Astrocyte (in vitro differentiated cells and primary cell): ENCODE data around the gene KLHDC10. TPM values are rescaled to one million over a fixed set of nuclear protein-coding genes. Genes with fewer than 3 reads are reported as not detected.
"Not testable (repeated sequence)": the region's sequence is repeated elsewhere in the genome, so short reads cannot be mapped to it uniquely, and the experiment has no call there.

Source experiments
- DNase-seq: peaks from one replicate; pipeline ENCODE4 v3.0.0-alpha.2; 2010; ENCODE audit warnings: low read depth
- FAIRE-seq: peaks from 2 replicates; lab custom pipeline; 2011; peaks lifted over from hg19 to GRCh38; lab: Jason Lieb, UNC
- H2AFZ ChIP-seq: 2 replicates; pipeline ENCODE4 v1.6.0; 2012; ENCODE audit warnings: low read depth, low read length, inconsistent platforms
- H3K27ac ChIP-seq: 2 replicates; pipeline ENCODE4 v1.5.1; 2011; ENCODE audit warnings: low read depth, low read length, inconsistent platforms
- H3K27me3 ChIP-seq: 2 replicates; pipeline ENCODE4 v1.6.0; 2011; ENCODE audit warnings: low read length, inconsistent platforms; ENCODE audit not compliant: insufficient read depth
- H3K36me3 ChIP-seq: 2 replicates; pipeline ENCODE4 v1.5.1; 2011; ENCODE audit warnings: low read length, inconsistent platforms; ENCODE audit not compliant: insufficient read depth
- H3K4me1 ChIP-seq: 2 replicates; pipeline ENCODE4 v1.5.1; 2011; ENCODE audit warnings: low read length, inconsistent platforms; ENCODE audit not compliant: insufficient read depth
- H3K4me2 ChIP-seq: 2 replicates; pipeline ENCODE4 v1.6.0; 2012; ENCODE audit warnings: low read length, inconsistent platforms
- H3K4me3 ChIP-seq: 2 replicates; pipeline ENCODE4 v1.5.1; 2011; ENCODE audit warnings: low read depth, mild to moderate bottlenecking, low read length, inconsistent platforms; ENCODE audit not compliant: insufficient read depth
- H3K79me2 ChIP-seq: 2 replicates; pipeline ENCODE4 v1.6.0; 2012; ENCODE audit warnings: mild to moderate bottlenecking, low read length, inconsistent platforms; ENCODE audit not compliant: insufficient read depth
- H3K9ac ChIP-seq: 2 replicates; pipeline ENCODE4 v1.6.0; 2012; ENCODE audit warnings: mild to moderate bottlenecking, low read length, inconsistent platforms
- H3K9me3 ChIP-seq: 2 replicates; pipeline ENCODE4 v1.5.1; 2012; ENCODE audit warnings: low read depth, mild to moderate bottlenecking, low read length, inconsistent platforms; ENCODE audit not compliant: insufficient read depth
- H4K20me1 ChIP-seq: 2 replicates; pipeline ENCODE4 v1.6.0; 2012; ENCODE audit warnings: low read length, inconsistent platforms; ENCODE audit not compliant: insufficient read depth
- H3K27ac Mint-ChIP-seq: one replicate; pipeline ENCODE4 v1.8.0; 2021; ENCODE audit warnings: mild to moderate bottlenecking, mixed read lengths; ENCODE audit not compliant: unreplicated experiment
- H3K27me3 Mint-ChIP-seq: one replicate; pipeline ENCODE4 v1.8.0; 2021; ENCODE audit warnings: low read depth, mixed read lengths; ENCODE audit not compliant: unreplicated experiment
- H3K36me3 Mint-ChIP-seq: one replicate; pipeline ENCODE4 v1.8.0; 2021; ENCODE audit warnings: low read depth, mixed read lengths; ENCODE audit not compliant: unreplicated experiment
- H3K4me1 Mint-ChIP-seq: one replicate; pipeline ENCODE4 v1.8.0; 2021; ENCODE audit warnings: low read depth, mixed read lengths; ENCODE audit not compliant: unreplicated experiment
- H3K4me3 Mint-ChIP-seq: one replicate; pipeline ENCODE4 v1.8.0; 2021; ENCODE audit warnings: mild to moderate bottlenecking, moderate library complexity, mixed read lengths; ENCODE audit not compliant: unreplicated experiment
- H3K9me3 Mint-ChIP-seq: one replicate; pipeline ENCODE4 v1.8.0; 2021; ENCODE audit warnings: mild to moderate bottlenecking, mixed read lengths; ENCODE audit not compliant: unreplicated experiment
- CTCF ChIP-seq: IDR thresholded peaks from 2 replicates; pipeline ENCODE4 v1.5.1; 2011; ENCODE audit warnings: low read depth, mild to moderate bottlenecking, inconsistent platforms, low read length, moderate library complexity; ENCODE audit not compliant: insufficient read depth
- EZH2 ChIP-seq: IDR thresholded peaks from 2 replicates; pipeline ENCODE4 v1.6.1; 2012; ENCODE audit warnings: mild to moderate bottlenecking, low read length, inconsistent platforms; ENCODE audit not compliant: insufficient read depth
- total RNA-seq: library from RNA; stranded (reverse); gene quantifications from 2 replicates; pipeline ENCODE4 v1.2.1, GENCODE V29; 2021

The KLHDC10 gene
- total RNA-seq, 1 donor from 2014 or later = 33.2 TPM

DNA sequence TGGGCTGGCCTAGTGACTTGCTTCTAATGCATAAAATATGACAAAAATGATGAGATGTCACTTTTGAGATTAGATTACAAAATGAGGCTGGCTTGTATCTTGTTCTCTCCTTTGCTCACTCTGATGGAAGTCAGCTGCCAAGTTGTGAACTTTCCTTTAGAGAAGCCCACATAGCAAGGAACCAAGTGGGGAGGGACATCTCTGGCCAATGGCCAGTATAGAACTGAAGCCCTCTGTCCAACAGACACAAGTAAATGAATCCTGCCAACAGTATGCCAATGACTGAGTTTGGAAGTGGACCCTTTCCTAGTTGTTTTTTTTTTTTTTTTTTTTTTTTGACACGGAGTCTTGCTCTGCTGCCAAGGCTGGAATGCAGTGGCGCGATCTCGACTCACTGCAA lies 22.5 kb upstream of the KLHDC10 start:
- Mint-ChIP-seq H3K4me3 (no peak overlapping the region), H3K36me3 (peaks cover 9% of the 10 kb centered on the region), H3K9me3 (no peaks in the 10 kb centered on the region), H3K4me1 (peaks cover 3% of the 10 kb centered on the region), H3K27ac (no peak overlapping the region), H3K27me3 (no peaks in the 10 kb centered on the region)
- DNase-seq (peak; percentile 8), FAIRE-seq (no peak)
- peaks cover 3% of the 10 kb centered on the region for H3K4me1 ChIP-seq
- TF ChIP-seq CTCF = no peak
- no peak for TF ChIP-seq EZH2
- H3K9ac ChIP-seq = no peak overlapping the region
- H3K27me3 ChIP-seq = no peaks in the 10 kb centered on the region
- H3K79me2 ChIP-seq = peaks cover 33% of the 10 kb centered on the region
- no peaks in the 10 kb centered on the region for H4K20me1 ChIP-seq
- peaks cover 11% of the 10 kb centered on the region for H3K36me3 ChIP-seq
- no peak overlapping the region for H3K4me3 ChIP-seq
- H3K4me2 ChIP-seq = no peak overlapping the region
- no peak overlapping the region for H2AFZ ChIP-seq
- no peak overlapping the region for H3K27ac ChIP-seq
- H3K9me3 ChIP-seq = no peaks in the 10 kb centered on the region

DNA sequence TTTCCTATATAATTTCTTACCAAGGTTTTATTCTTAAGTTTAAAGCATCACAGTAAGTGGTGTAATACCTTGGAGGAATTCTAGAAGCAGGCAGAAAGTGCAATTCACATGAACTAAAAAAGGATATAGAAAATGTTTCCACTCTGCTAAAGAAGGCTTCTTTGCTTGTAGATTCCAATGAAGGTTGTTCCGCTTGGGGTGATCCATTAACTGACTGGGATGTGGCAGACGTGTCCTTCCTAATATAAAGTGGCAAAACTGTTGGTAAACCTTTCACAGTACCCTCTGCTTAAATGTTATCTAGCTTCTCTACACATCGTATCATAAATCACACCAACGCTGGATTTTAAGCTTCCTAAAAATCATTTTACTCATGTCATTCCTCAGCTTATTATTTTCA lies 21.4 kb upstream of the KLHDC10 start:
- H3K4me3 Mint-ChIP-seq = no peak overlapping the region

DNA sequence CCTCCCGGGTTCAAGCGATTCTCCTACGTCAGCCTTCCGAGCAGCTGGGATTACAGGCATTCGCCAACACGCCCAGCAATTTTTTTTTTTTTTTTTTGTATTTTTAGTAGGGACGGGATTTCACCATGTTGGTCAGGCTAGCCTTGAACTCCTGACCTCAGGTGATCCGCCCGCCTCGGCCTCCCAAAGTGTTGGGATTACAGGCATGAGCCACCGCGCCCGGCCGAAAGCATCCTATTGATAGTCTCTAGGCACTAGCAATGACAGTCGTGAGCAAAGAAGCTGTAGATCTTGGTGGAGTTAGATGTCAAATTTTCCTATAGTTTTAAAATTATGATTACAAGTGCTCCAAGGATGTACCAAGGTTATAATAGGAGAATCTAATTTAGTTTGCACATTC lies 18.1 kb upstream of the KLHDC10 start:
- not testable (repeated sequence) for H3K36me3 ChIP-seq, H3K27me3 ChIP-seq, H3K36me3 Mint-ChIP-seq, H3K27ac ChIP-seq, H3K27me3 Mint-ChIP-seq, H3K9me3 Mint-ChIP-seq, H3K27ac Mint-ChIP-seq, H3K4me2 ChIP-seq, H3K4me1 Mint-ChIP-seq, H4K20me1 ChIP-seq, DNase-seq, H3K9me3 ChIP-seq, H3K4me3 Mint-ChIP-seq, H3K4me3 ChIP-seq, FAIRE-seq, H2AFZ ChIP-seq, H3K4me1 ChIP-seq, H3K9ac ChIP-seq
- H3K79me2 ChIP-seq = peaks cover 31% of the 10 kb centered on the region

More for the DNA sequence above, 21.4 kb upstream of the KLHDC10 start:
- DNase-seq = no peak
- Histone ChIP-seq H3K4me1 (peaks cover 3% of the 10 kb centered on the region), H4K20me1 (no peaks in the 10 kb centered on the region), H3K9ac (no peak overlapping the region), H3K79me2 (peaks cover 33% of the 10 kb centered on the region), H2AFZ (no peak overlapping the region), H3K4me3 (no peak overlapping the region), H3K4me2 (no peak overlapping the region), H3K27ac (no peak overlapping the region), H3K9me3 (no peaks in the 10 kb centered on the region), H3K36me3 (peaks cover 7% of the 10 kb centered on the region), H3K27me3 (no peaks in the 10 kb centered on the region)
- H3K27ac Mint-ChIP-seq = no peak overlapping the region
- H3K27me3 Mint-ChIP-seq = no peaks in the 10 kb centered on the region
- H3K4me1 Mint-ChIP-seq = peaks cover 3% of the 10 kb centered on the region
- no peak for TF ChIP-seq EZH2
- no peak for TF ChIP-seq CTCF
- H3K9me3 Mint-ChIP-seq = no peaks in the 10 kb centered on the region
- peaks cover 7% of the 10 kb centered on the region for H3K36me3 Mint-ChIP-seq
- FAIRE-seq = no peak

DNA sequence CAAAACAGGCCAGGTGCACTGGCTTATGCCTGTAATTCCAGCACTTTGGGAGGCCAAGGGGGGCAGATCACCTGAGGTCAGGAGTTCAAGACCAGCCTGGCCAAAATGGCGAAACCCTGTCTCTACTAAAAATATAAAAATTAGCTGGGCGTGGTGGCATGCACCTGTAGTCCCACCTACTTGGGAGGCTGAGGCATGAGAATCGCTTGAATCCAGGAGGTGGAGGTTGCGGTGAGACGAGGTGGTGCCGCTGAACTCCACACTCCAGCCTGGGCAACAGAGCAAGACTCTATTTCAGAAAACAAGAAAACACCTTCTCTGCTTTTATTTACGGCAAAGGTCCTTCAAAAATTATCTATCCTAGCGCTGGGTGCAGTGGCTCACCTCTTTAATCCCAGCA lies 15.1 kb upstream of the KLHDC10 start:
- H3K9me3 ChIP-seq, H3K27ac ChIP-seq, H3K79me2 ChIP-seq, H3K27me3 ChIP-seq, H3K4me1 Mint-ChIP-seq, H2AFZ ChIP-seq, FAIRE-seq, H3K36me3 ChIP-seq, H3K27ac Mint-ChIP-seq, H4K20me1 ChIP-seq, H3K9ac ChIP-seq, H3K9me3 Mint-ChIP-seq, H3K36me3 Mint-ChIP-seq, H3K4me1 ChIP-seq, H3K4me3 Mint-ChIP-seq, H3K4me2 ChIP-seq, DNase-seq, H3K4me3 ChIP-seq, H3K27me3 Mint-ChIP-seq: not testable (repeated sequence)
